ENCODE data around the gene CYBC1.

CYBC1 gene

DNA sequence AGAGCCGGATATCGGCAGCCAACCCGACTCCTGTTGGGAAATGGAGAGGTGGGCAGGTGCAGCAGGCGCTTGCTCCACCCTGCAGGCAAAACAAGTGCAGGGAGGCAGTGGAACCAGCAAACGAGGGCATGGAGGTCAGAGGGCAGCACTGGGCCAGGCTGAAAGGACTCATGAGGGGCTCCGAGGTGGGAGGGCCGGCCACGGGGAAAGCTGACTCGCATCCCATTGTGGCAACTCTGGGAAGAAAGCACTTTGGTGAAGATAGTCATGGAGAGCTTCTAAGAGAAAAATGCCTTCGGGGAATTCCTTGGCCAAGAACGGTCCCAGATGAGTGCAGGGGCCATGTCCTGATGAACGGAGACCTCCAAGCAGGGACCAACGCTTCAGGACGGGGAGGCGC lies 4.4 kb downstream of the CYBC1 start:
- TF ChIP-seq CTCF (IDR thresholded peaks at IDR 0.05; ENCODE audit: borderline replicate concordance, insufficient read depth, low read depth, low read length), result no peak
- no peak overlapping the region for H3K4me3 ChIP-seq (ENCODE audit: low read depth, low read length)

DNA sequence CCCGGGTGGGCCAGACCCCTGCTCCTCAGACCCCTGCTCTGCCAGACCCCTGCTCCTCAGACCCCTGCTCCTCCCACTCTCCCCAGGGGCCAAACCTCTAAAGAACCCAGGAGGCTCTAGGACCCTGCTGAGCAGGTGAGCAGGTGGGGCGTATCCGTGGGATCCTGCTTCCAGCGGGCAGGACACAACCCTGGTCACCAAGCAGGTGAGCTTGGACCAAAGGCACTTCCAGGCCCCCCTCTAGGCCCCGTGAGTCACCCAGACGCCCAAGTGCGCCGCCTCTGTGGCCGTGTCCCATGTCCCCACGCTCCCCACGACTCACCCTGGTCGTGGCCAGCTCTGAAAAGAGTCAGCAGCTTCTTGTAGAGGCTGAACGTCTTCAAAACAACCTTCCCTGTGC lies 5.0 kb downstream of the CYBC1 start:
- no peak overlapping the region for H3K4me3 ChIP-seq (ENCODE audit: low read depth, low read length)
- TF ChIP-seq CTCF (IDR thresholded peaks at IDR 0.05; ENCODE audit: borderline replicate concordance, insufficient read depth, low read depth, low read length), result no peak

DNA sequence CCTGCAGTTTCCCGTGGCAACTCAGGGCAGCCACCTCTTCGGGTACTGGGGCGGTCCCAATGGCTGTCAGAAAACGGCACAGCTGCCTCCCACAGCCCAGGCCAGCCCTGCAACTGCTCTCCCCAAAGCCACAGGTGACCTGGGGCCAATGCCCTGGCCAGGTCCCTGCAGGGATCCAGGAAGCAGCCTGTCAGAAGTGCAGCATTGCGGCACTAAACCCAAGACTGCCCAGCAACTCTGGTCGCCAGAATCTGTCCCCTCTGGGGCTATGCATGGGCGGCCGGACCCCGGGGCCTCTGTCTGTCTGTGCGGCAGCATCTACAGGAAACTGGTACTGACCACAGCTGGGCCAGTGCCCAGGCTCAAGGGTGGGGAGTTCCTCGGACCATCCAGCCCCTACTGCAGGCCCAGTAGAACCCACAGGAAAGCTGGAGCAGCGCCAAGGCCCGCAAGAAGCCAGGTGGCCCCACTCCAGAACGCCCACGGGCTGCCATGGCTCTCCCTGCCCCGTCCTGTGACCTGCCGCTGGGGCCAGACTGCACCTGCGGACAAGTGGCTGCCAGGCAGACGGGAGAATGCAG lies 5.5 kb downstream of the CYBC1 start:
- H3K4me3 ChIP-seq (ENCODE audit: low read depth, low read length), result no peak overlapping the region
- TF ChIP-seq CTCF (IDR thresholded peaks at IDR 0.05; ENCODE audit: borderline replicate concordance, insufficient read depth, low read depth, low read length), result no peak

- TF ChIP-seq CTCF (IDR thresholded peaks at IDR 0.05; ENCODE audit: borderline replicate concordance, insufficient read depth, low read depth, low read length), result no peak
Observed at GRCh38 chr17:82444284-82444893, 6.2 kb downstream of the CYBC1 start.

DNA sequence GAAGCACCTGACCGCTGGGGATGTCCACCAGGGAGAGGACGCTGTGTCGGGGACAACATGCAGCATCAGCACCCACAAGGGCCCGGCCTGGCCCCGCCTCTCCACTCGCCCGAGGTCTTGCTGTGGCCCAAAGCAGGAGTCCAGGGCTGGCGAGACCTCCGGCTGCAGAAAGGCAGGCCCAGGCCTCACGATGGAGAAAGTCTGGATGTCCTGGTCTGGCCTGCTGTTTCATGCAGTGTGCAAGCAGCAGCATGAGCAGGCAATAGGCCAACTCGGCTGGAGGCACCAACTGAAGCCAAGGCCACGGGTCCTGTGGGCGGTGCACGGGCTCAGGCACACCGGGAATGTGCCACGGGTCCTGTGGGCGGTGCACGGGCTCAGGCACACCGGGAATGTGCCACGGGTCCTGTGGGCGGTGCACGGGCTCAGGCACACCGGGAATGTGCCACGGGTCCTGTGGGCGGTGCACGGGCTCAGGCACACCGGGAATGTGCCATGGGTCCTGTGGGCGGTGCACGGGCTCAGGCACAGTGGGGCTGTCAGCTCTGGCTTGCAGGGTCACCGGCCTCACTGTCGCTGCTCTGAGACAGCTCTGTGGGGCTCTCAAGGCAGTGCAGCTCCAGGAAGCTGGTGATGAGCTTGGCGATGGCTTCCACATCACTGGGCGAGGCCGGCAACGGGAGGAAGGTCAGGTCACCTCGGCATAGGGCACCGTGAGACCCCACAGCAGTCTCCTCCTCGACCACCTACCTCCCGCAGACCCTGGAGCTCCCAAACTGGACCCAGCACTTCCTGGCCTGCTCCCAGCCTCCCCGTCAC lies 6.9 kb downstream of the CYBC1 start:
- no peak overlapping the region for H3K4me3 ChIP-seq (ENCODE audit: low read depth, low read length)

More at GRCh38 chr17:82444284-82444893, 6.2 kb downstream of the CYBC1 start:
- H3K4me3 ChIP-seq (ENCODE audit: low read depth, low read length), result no peak overlapping the region

GRCh38 chr17:82442643-82443464 lies 7.7 kb downstream of the CYBC1 start:
- no peak overlapping the region for H3K4me3 ChIP-seq (ENCODE audit: low read depth, low read length)
- no peak for TF ChIP-seq CTCF (IDR thresholded peaks at IDR 0.05; ENCODE audit: borderline replicate concordance, insufficient read depth, low read depth, low read length)

More for the DNA sequence above, 6.9 kb downstream of the CYBC1 start:
- no peak for TF ChIP-seq CTCF (IDR thresholded peaks at IDR 0.05; ENCODE audit: borderline replicate concordance, insufficient read depth, low read depth, low read length)

Measured in GM12875 (cell line).